ENCODE measurements around the gene TTI1. TPM values are rescaled to one million over a fixed set of nuclear protein-coding genes. Genes with fewer than 3 reads are reported as not detected.

TTI1 gene
- total RNA-seq, 1 experiment from 2014 or later = 37.4 TPM

- H4K91ac ChIP-seq (ENCODE audit: insufficient read length, low read depth, low read length) = no peak overlapping the region
- no peak overlapping the region for H2BK5ac ChIP-seq (ENCODE audit: insufficient read length, low read length)
- H2BK20ac ChIP-seq (ENCODE audit: low read depth, low read length, poor library complexity, severe bottlenecking) = no peak overlapping the region
- H3K4me2 ChIP-seq (ENCODE audit: insufficient read depth, insufficient read length, low read length) = no peak overlapping the region
- no peak overlapping the region for H2AK5ac ChIP-seq (ENCODE audit: insufficient read length, low read length)
- no peaks in the 10 kb centered on the region for H4K20me1 ChIP-seq (ENCODE audit: control insufficient read depth, insufficient read depth, insufficient read length)
- H2AFZ ChIP-seq (ENCODE audit: low read length) = no peak overlapping the region
- no peak overlapping the region for H3K56ac ChIP-seq (ENCODE audit: insufficient read length, low read depth, low read length)
- no CpG with 5 or more reads among the region's 12 CpGs for WGBS (ENCODE audit: extremely low coverage, insufficient read length, low lambda C conversion rate)
- H3K79me1 ChIP-seq (ENCODE audit: insufficient read depth, low read depth, low read length, poor library complexity, severe bottlenecking) = no peaks in the 10 kb centered on the region
- H3K4me1 ChIP-seq (ENCODE audit: insufficient read depth, low read length) = no peaks in the 10 kb centered on the region
- H3K27me3 Mint-ChIP-seq (ENCODE audit: low read depth) = no peaks in the 10 kb centered on the region; the same call in 1 of the 2 replicates
- no peak for DNase-seq
- no peak overlapping the region for H2BK15ac ChIP-seq (ENCODE audit: low read depth, low read length)
- H3K23me2 ChIP-seq (ENCODE audit: insufficient read length, low read depth, low read length, poor library complexity, severe bottlenecking) = no peaks in the 10 kb centered on the region
- no peak overlapping the region for H3K18ac ChIP-seq (ENCODE audit: insufficient read length, low read depth, low read length)
- H2BK120ac ChIP-seq (ENCODE audit: low read depth, low read length, poor library complexity, severe bottlenecking) = no peak overlapping the region
- H4K5ac ChIP-seq (ENCODE audit: insufficient read length, low read depth, low read length) = no peak overlapping the region
- H3K9me3 Mint-ChIP-seq = peaks cover 0 to 4% of the 10 kb centered on the region in 2 experiments; a peak in 1 of 5 replicates
- no peak overlapping the region for H3T11ph ChIP-seq (ENCODE audit: low read length)
- no peak overlapping the region for H3K14ac ChIP-seq (ENCODE audit: insufficient read depth, low read length)
- no peaks in the 10 kb centered on the region for H3K79me2 ChIP-seq (ENCODE audit: insufficient read depth, low read length)
- no peak overlapping the region for H3K23ac ChIP-seq (ENCODE audit: insufficient read length, low read depth, low read length)
- H3K27me3 ChIP-seq (ENCODE audit: insufficient read depth, low read length) = no peaks in the 10 kb centered on the region
- H3K9ac ChIP-seq (ENCODE audit: extremely low read depth, insufficient read length, low read length) = no peak overlapping the region
- no peak overlapping the region for H3K4me3 Mint-ChIP-seq
- no peak overlapping the region for H3K4ac ChIP-seq (ENCODE audit: low read depth, low read length)
- H2BK12ac ChIP-seq (ENCODE audit: insufficient read length, low read depth, low read length) = no peak overlapping the region
- peaks cover 15 to 28% of the 10 kb centered on the region in 2 experiments for H3K4me1 Mint-ChIP-seq
- no peaks in the 10 kb centered on the region for H3K36me3 Mint-ChIP-seq (ENCODE audit: insufficient read depth in 1 of 3, low read depth in 3 of 3)
- no peaks in the 10 kb centered on the region for H3K9me3 ChIP-seq (ENCODE audit: control insufficient read depth, low read depth, low read length)
- H3K27ac Mint-ChIP-seq = peak overlapping the region in 1 of 3 experiments; percentile 49; a peak in 2 of 7 replicates
- no peak overlapping the region for H4K8ac ChIP-seq (replicated peaks; ENCODE audit: insufficient read length, low read depth, low read length)
- H3K27ac ChIP-seq (ENCODE audit: insufficient read length, low read depth, low read length) = no peak overlapping the region
- TF ChIP-seq, protein P1, sequence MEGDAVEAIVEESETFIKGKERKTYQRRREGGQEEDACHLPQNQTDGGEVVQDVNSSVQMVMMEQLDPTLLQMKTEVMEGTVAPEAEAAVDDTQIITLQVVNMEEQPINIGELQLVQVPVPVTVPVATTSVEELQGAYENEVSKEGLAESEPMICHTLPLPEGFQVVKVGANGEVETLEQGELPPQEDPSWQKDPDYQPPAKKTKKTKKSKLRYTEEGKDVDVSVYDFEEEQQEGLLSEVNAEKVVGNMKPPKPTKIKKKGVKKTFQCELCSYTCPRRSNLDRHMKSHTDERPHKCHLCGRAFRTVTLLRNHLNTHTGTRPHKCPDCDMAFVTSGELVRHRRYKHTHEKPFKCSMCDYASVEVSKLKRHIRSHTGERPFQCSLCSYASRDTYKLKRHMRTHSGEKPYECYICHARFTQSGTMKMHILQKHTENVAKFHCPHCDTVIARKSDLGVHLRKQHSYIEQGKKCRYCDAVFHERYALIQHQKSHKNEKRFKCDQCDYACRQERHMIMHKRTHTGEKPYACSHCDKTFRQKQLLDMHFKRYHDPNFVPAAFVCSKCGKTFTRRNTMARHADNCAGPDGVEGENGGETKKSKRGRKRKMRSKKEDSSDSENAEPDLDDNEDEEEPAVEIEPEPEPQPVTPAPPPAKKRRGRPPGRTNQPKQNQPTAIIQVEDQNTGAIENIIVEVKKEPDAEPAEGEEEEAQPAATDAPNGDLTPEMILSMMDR (conservative IDR thresholded peaks at IDR 0.05) = no peak
Observed at GRCh38 chr20:37938181-37938750, 95.0 kb downstream of the TTI1 start.

Measured in H9 (cell line).